PC-3 (cell line): Measurements from ENCODE around the gene WDR45B. TPM values are rescaled to one million over a fixed set of nuclear protein-coding genes. Genes with fewer than 3 reads are reported as not detected.

Experiments
- ATAC-seq: fragments of 200-7000 bp; cut with Tn5 transposase; 2 replicates; pipeline ENCODE4 v1.9.1; 2020; ENCODE audit warnings: mild to moderate bottlenecking, moderate library complexity
- BruUV-seq: library from RNA; stranded (reverse); fragments of 400-500 nt; replicated peaks from 2 replicates; lab custom pipeline; 2021; lab: Mats Ljungman, UMichigan
- CTCF ChIA-PET: fragments of 300-600 bp; sonication (Branson Sonifier 250); formaldehyde crosslinking; loops from one replicate; lab custom pipeline; 2022; ENCODE audit warnings: antibody characterized with exemption; lab: Charles Lee
- POLR2A ChIA-PET: fragments of 300-600 bp; sonication (Branson Sonifier 250); formaldehyde crosslinking; loops from one replicate; lab custom pipeline; 2022; ENCODE audit warnings: antibody characterized with exemption; ENCODE audit not compliant: unreplicated experiment; lab: Charles Lee
- DNase-seq: peaks from one replicate; pipeline ENCODE4 v3.0.0-alpha.2; 2015
- H2AFZ ChIP-seq: fragments of 300-600 bp; sonication (generic); 2 replicates; pipeline ENCODE4 v1.6.0; 2016; ENCODE audit warnings: antibody characterized with exemption, low read length
- H3F3A ChIP-seq: fragments of 300-600 bp; sonication (generic); one replicate; pipeline ENCODE4 v1.6.0; 2017; ENCODE audit warnings: antibody characterized with exemption, low read length, control low read depth, mild to moderate bottlenecking; ENCODE audit not compliant: unreplicated experiment
- H3K27ac ChIP-seq: fragments of 300-600 bp; sonication (generic); 2 replicates; pipeline ENCODE4 v1.5.1; 2016; ENCODE audit warnings: mild to moderate bottlenecking, low read length
- H3K27me3 ChIP-seq: fragments of 300-600 bp; sonication (generic); 2 replicates; pipeline ENCODE4 v1.6.1; 2016; ENCODE audit warnings: low read length, mixed read lengths
- H3K36me3 ChIP-seq: fragments of 300-600 bp; sonication (generic); 2 replicates; pipeline ENCODE4 v1.6.1; 2016; ENCODE audit warnings: low read depth, mixed run types, low read length, mixed read lengths
- H3K4me1 ChIP-seq: fragments of 300-600 bp; sonication (generic); 2 replicates; pipeline ENCODE4 v1.5.1; 2016; ENCODE audit warnings: low read length; ENCODE audit not compliant: insufficient read depth
- H3K4me2 ChIP-seq: fragments of 300-600 bp; sonication (generic); 2 replicates; pipeline ENCODE4 v1.6.0; 2016; ENCODE audit warnings: low read length
- H3K4me3 ChIP-seq: fragments of 300-600 bp; sonication (generic); 2 replicates; pipeline ENCODE4 v1.5.1; 2016; ENCODE audit warnings: mild to moderate bottlenecking, low read length, mixed read lengths
- H3K79me2 ChIP-seq: fragments of 300-600 bp; sonication (generic); 2 replicates; pipeline ENCODE4 v1.6.1; 2017; ENCODE audit warnings: low read length, mixed read lengths
- H3K9ac ChIP-seq: fragments of 300-600 bp; sonication (generic); 2 replicates; pipeline ENCODE4 v1.6.0; 2016; ENCODE audit warnings: mild to moderate bottlenecking, low read length
- H3K9me2 ChIP-seq: fragments of 300-600 bp; sonication (generic); replicated peaks from 2 replicates; pipeline ENCODE4 v1.6.1; 2016; ENCODE audit warnings: mixed run types, low read length, mixed read lengths
- H3K9me3 ChIP-seq: fragments of 300-600 bp; sonication (generic); 2 replicates; pipeline ENCODE4 v1.6.1; 2016; ENCODE audit warnings: low read length, mixed read lengths
- H4K20me1 ChIP-seq: fragments of 300-600 bp; sonication (generic); 2 replicates; pipeline ENCODE4 v1.6.1; 2016; ENCODE audit warnings: low read length, mixed read lengths
- CTCF ChIP-seq: fragments of 300-600 bp; sonication (generic); conservative IDR thresholded peaks from 2 replicates; pipeline ENCODE4 v1.5.1; 2017; ENCODE audit warnings: antibody characterized with exemption, low read depth, mild to moderate bottlenecking, low read length
- EZH2 ChIP-seq: fragments of 300-600 bp; sonication (generic); IDR thresholded peaks from one replicate; pipeline ENCODE4 v1.6.1; 2017; ENCODE audit warnings: antibody characterized with exemption, mild to moderate bottlenecking, low read length; ENCODE audit not compliant: unreplicated experiment
- EZH2phosphoT487 ChIP-seq: fragments of 300-600 bp; sonication (generic); IDR thresholded peaks from 2 replicates; pipeline ENCODE4 v1.6.1; 2018; ENCODE audit warnings: mild to moderate bottlenecking, antibody characterized with exemption, low read length, borderline replicate concordance
- intact Hi-C: fragments of 100-400 bp; cut with micrococcal nuclease; formaldehyde crosslinking; loops from 2 replicates; pipeline ENCODE4 v1.9.0; 2023
- total RNA-seq: library from RNA; depleted of rRNA; stranded (reverse); fragments of >200 nt; gene quantifications from 2 replicates; pipeline ENCODE4 v1.2.3, GENCODE V29; 2014

The WDR45B gene
- total RNA-seq, 1 experiment from 2014 or later, result 110 TPM

- POLR2A ChIA-PET, result no interaction called here
- TF ChIP-seq EZH2 (no peak), EZH2phosphoT487 (no peak), CTCF (no peak)
- H3K27ac ChIP-seq, result no peak overlapping the region
- no peaks in the 10 kb centered on the region for H3F3A ChIP-seq
- no peak overlapping the region for H3K4me2 ChIP-seq
- H3K4me1 ChIP-seq, result peaks cover 5% of the 10 kb centered on the region
- no peak overlapping the region for H3K4me3 ChIP-seq
- no peak overlapping the region for H3K9ac ChIP-seq
- CTCF ChIA-PET, result interaction anchor here (0.5 kb wide), 1 partner anchor 39 kb away, joined by 3 read pairs; no protein-coding TSS in a partner anchor
- H3K27me3 ChIP-seq, result no peaks in the 10 kb centered on the region
- intact Hi-C loops, result no loop called here
- BruUV-seq, result no TSS peak
- H3K79me2 ChIP-seq, result no peaks in the 10 kb centered on the region
- no peak for DNase-seq
- no peaks in the 10 kb centered on the region for H3K9me3 ChIP-seq
- no peaks in the 10 kb centered on the region for H3K9me2 ChIP-seq
- no peak overlapping the region for H2AFZ ChIP-seq
- ATAC-seq, result no peak
- H3K36me3 ChIP-seq, result no peaks in the 10 kb centered on the region
- no peaks in the 10 kb centered on the region for H4K20me1 ChIP-seq
These were observed 39.6 kb upstream of the WDR45B start for GRCh38 chr17:82687871-82688270.

GRCh38 chr17:82687375-82687861 lies 39.2 kb upstream of the WDR45B start:
- Histone ChIP-seq H3K27me3 (no peaks in the 10 kb centered on the region), H3K27ac (no peak overlapping the region), H4K20me1 (no peaks in the 10 kb centered on the region), H3K9me3 (0 out of 2 replicates have a peak, but pooled peaks cover under 1% of the 10 kb centered on the region), H2AFZ (no peak overlapping the region), H3K4me2 (no peak overlapping the region), H3K36me3 (no peaks in the 10 kb centered on the region), H3K79me2 (no peaks in the 10 kb centered on the region), H3K9ac (no peak overlapping the region), H3K4me3 (no peak overlapping the region), H3F3A (no peaks in the 10 kb centered on the region), H3K9me2 (no peaks in the 10 kb centered on the region), H3K4me1 (peaks cover 5% of the 10 kb centered on the region)
- DNase-seq (no peak), ATAC-seq (no peak)
- ChIA-PET POLR2A (no interaction called here), CTCF (interaction anchor here (0.5 kb wide), 1 partner anchor 39 kb away, joined by 3 read pairs; no protein-coding TSS in a partner anchor)
- no peak for TF ChIP-seq EZH2
- no peak for TF ChIP-seq EZH2phosphoT487
- no peak for TF ChIP-seq CTCF
- intact Hi-C loops, result no loop called here
- BruUV-seq, result no TSS peak
